HepG2 (cell line): Measurements from ENCODE around the gene IRGQ. TPM values are rescaled to one million over a fixed set of nuclear protein-coding genes. Genes with fewer than 3 reads are reported as not detected.

Experiments
- ARHGAP35 ChIP-seq: sonication (generic); formaldehyde crosslinking; IDR thresholded peaks from 2 replicates; pipeline ENCODE4 v1.9.0; 2022; ENCODE audit warnings: mild to moderate bottlenecking, inconsistent platforms, moderate library complexity, missing genetic modification reagents, borderline replicate concordance
- ARID3A ChIP-seq: IDR thresholded peaks from 2 replicates; pipeline ENCODE4 v1.6.1; 2012; ENCODE audit warnings: low read depth, low read length, improper control_type of control experiment
- BCLAF1 ChIP-seq: fragments of 450-650 bp; IDR thresholded peaks from 2 replicates; pipeline ENCODE4 v1.6.1; 2017; ENCODE audit warnings: mild to moderate bottlenecking
- FOXO1 ChIP-seq: sonication (generic); formaldehyde crosslinking; IDR thresholded peaks from 2 replicates; pipeline ENCODE4 v1.4.0; 2020; ENCODE audit warnings: missing genetic modification reagents
- HMG20A ChIP-seq: IDR thresholded peaks from 2 replicates; pipeline ENCODE4 v1.6.1; 2016; ENCODE audit warnings: borderline replicate concordance
- IKZF4 ChIP-seq: sonication (generic); formaldehyde crosslinking; IDR thresholded peaks from 2 replicates; pipeline ENCODE4 v1.5.1; 2020; ENCODE audit warnings: borderline replicate concordance, mild to moderate bottlenecking, low read depth, missing genetic modification reagents; ENCODE audit errors: not compliant biosample characterization
- IRX3 ChIP-seq: sonication (generic); formaldehyde crosslinking; IDR thresholded peaks from 2 replicates; pipeline ENCODE4 v1.8.1; 2023; ENCODE audit warnings: mild to moderate bottlenecking, low read depth, missing genetic modification reagents, borderline replicate concordance
- MIER3 ChIP-seq: IDR thresholded peaks from 2 replicates; pipeline ENCODE4 v1.6.1; 2016; ENCODE audit warnings: missing compliant biosample characterization, borderline replicate concordance
- NCOR1 ChIP-seq: fragments of 200-600 bp; sonication (generic); IDR thresholded peaks from 2 replicates; pipeline ENCODE4 v1.7.0; 2017; ENCODE audit warnings: antibody characterized with exemption, low read length, borderline replicate concordance
- RFXANK ChIP-seq: IDR thresholded peaks from 2 replicates; pipeline ENCODE4 v1.6.1; 2016
- RXRA ChIP-seq: sonication (generic); formaldehyde crosslinking; IDR thresholded peaks from 2 replicates; pipeline ENCODE4 v1.5.1; 2020; ENCODE audit warnings: missing genetic modification reagents
- TFDP1 ChIP-seq: IDR thresholded peaks from 2 replicates; pipeline ENCODE4 v1.6.1; 2016; ENCODE audit warnings: missing compliant biosample characterization, missing genetic modification reagents, borderline replicate concordance
- ZBED4 ChIP-seq: sonication (generic); formaldehyde crosslinking; IDR thresholded peaks from 2 replicates; pipeline ENCODE4 v1.4.0; 2020; ENCODE audit warnings: missing genetic modification reagents, borderline replicate concordance
- ZNF235 ChIP-seq: sonication (generic); formaldehyde crosslinking; IDR thresholded peaks from 2 replicates; pipeline ENCODE4 v1.8.1; 2023; ENCODE audit warnings: mild to moderate bottlenecking, missing genetic modification reagents, borderline replicate concordance
- ZNF501 ChIP-seq: sonication (generic); formaldehyde crosslinking; IDR thresholded peaks from 2 replicates; pipeline ENCODE4 v1.5.1; 2020; ENCODE audit warnings: mild to moderate bottlenecking, moderate library complexity, missing genetic modification reagents
- ZNF556 ChIP-seq: sonication (generic); formaldehyde crosslinking; IDR thresholded peaks from 2 replicates; pipeline ENCODE4 v1.4.0; 2020; ENCODE audit warnings: mild to moderate bottlenecking, missing genetic modification reagents, borderline replicate concordance
- ZNF605 ChIP-seq: sonication (generic); formaldehyde crosslinking; IDR thresholded peaks from 2 replicates; pipeline ENCODE4 v1.8.0; 2022; ENCODE audit warnings: mild to moderate bottlenecking, missing genetic modification reagents
- ZNF615 ChIP-seq: sonication (generic); formaldehyde crosslinking; IDR thresholded peaks from 2 replicates; pipeline ENCODE4 v1.5.0; 2020; ENCODE audit warnings: mild to moderate bottlenecking, missing genetic modification reagents, borderline replicate concordance
- ZNF713 ChIP-seq: sonication (generic); formaldehyde crosslinking; IDR thresholded peaks from 2 replicates; pipeline ENCODE4 v1.4.0; 2020; ENCODE audit warnings: mild to moderate bottlenecking, missing genetic modification reagents
- polyA plus RNA-seq, 8 experiments: library from polyadenylated mRNA; depleted of rRNA in 3 of 8; stranded (reverse) in 7 of 8; unstranded in 1 of 8; fragments of >200 nt; fragmentation: Illumina TruSeq in 4 of 8; extraction: Trizol in 4 of 8; gene quantifications; 2 replicates each; pipeline versions ENCODE4 v1.2.1 to v1.2.3, GENCODE V29; 2011 to 2016; ENCODE audit warnings: low read depth in 4 of 8, missing spikeins in 1 of 8, mixed read lengths in 1 of 8; ENCODE audit not compliant: insufficient read depth in 1 of 8
- total RNA-seq, 5 experiments: library from RNA; depleted of rRNA; stranded (reverse); fragments of >200 nt; fragmentation: Illumina TruSeq; extraction: Trizol; gene quantifications; 2 replicates each; pipeline ENCODE4 v1.2.3, GENCODE V29; 2016; ENCODE audit warnings: low read depth in 1 of 5

The IRGQ gene
- total and polyA plus RNA-seq, 2 of the 13 experiments (the other 11 are each of a cell fraction or from before 2014, with no cell fraction given): 11.6 to 12.4 TPM

- TF ChIP-seq MIER3 (CRISPR knock-in tag) (no peak), ZNF556 (CRISPR knock-in tag) (no peak), ZBED4 (CRISPR knock-in tag) (no peak), ZNF235 (CRISPR knock-in tag) (no peak), ZNF605 (0 out of 2 replicates have a peak, but pooled peaks have one; percentile 25), IRX3 (CRISPR knock-in tag) (no peak), ZNF615 (CRISPR knock-in tag) (no peak), TFDP1 (CRISPR knock-in tag) (peak; percentile 66; the same call in 1 of the 2 replicates), ZNF713 (0 out of 2 replicates have a peak, but pooled peaks have one; percentile 54), ARHGAP35 (CRISPR knock-in tag) (no peak), RXRA (CRISPR knock-in tag) (0 out of 2 replicates have a peak, but pooled peaks have one; percentile 25), ARID3A (no peak), HMG20A (CRISPR knock-in tag) (no peak), RFXANK (no peak), IKZF4 (CRISPR knock-in tag) (peak; percentile 49), ZNF501 (CRISPR knock-in tag) (no peak), BCLAF1 (no peak), FOXO1 (0 out of 2 replicates have a peak, but pooled peaks have one; percentile 29), NCOR1 (no peak)
Measured at GRCh38 chr19:43639519-43640423, 43.8 kb upstream of the IRGQ start, which contains the start of gene CADM4 (continued).
